HFF-Myc (cell line): ENCODE data around the gene SAMSN1.

Experiments
- DNase-seq: peaks from one replicate; pipeline ENCODE4 v3.0.0-alpha.2; 2011; ENCODE audit warnings: low read depth; ENCODE audit errors: extremely low read depth
- H3K4me3 ChIP-seq: replicated peaks from 2 replicates; pipeline ENCODE4 v1.5.1; 2011; ENCODE audit warnings: low read depth, mild to moderate bottlenecking, control low read depth, low read length
- TF ChIP-seq, protein P1 (sequence below): IDR thresholded peaks from 2 replicates; pipeline ENCODE4 v1.5.1; 2012; ENCODE audit warnings: mild to moderate bottlenecking, low read depth, low read length, control low read depth; ENCODE audit errors: missing control alignments

The SAMSN1 gene

GRCh38 chr21:14448784-14449183 is 97.3 kb downstream of the SAMSN1 start:
- no peak for DNase-seq
- H3K4me3 ChIP-seq = no peak overlapping the region
- TF ChIP-seq, protein P1, sequence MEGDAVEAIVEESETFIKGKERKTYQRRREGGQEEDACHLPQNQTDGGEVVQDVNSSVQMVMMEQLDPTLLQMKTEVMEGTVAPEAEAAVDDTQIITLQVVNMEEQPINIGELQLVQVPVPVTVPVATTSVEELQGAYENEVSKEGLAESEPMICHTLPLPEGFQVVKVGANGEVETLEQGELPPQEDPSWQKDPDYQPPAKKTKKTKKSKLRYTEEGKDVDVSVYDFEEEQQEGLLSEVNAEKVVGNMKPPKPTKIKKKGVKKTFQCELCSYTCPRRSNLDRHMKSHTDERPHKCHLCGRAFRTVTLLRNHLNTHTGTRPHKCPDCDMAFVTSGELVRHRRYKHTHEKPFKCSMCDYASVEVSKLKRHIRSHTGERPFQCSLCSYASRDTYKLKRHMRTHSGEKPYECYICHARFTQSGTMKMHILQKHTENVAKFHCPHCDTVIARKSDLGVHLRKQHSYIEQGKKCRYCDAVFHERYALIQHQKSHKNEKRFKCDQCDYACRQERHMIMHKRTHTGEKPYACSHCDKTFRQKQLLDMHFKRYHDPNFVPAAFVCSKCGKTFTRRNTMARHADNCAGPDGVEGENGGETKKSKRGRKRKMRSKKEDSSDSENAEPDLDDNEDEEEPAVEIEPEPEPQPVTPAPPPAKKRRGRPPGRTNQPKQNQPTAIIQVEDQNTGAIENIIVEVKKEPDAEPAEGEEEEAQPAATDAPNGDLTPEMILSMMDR = no peak

GRCh38 chr21:14438211-14438610 is 107.9 kb downstream of the SAMSN1 start:
- DNase-seq = no peak
- H3K4me3 ChIP-seq = no peak overlapping the region
- TF ChIP-seq, protein P1 = no peak

- H3K4me3 ChIP-seq = no peak overlapping the region
- TF ChIP-seq, protein P1 = no peak
These were observed 110.7 kb downstream of the SAMSN1 start for GRCh38 chr21:14435423-14435822.

More at GRCh38 chr21:14435423-14435822, 110.7 kb downstream of the SAMSN1 start:
- no peak for DNase-seq
